NT2/D1 (cell line): ENCODE results near the gene HOXA6.

ENCODE experiments used
- DNase-seq: peaks from one replicate; pipeline ENCODE4 v3.0.0-alpha.2; 2011; ENCODE audit warnings: low read depth, low spot score
- H3K27me3 ChIP-seq: 2 replicates; pipeline ENCODE4 v1.6.0; 2011; ENCODE audit warnings: mild to moderate bottlenecking; ENCODE audit not compliant: insufficient read length, insufficient read depth
- H3K36me3 ChIP-seq: 2 replicates; pipeline ENCODE4 v1.6.1; 2011; ENCODE audit warnings: mild to moderate bottlenecking, low read length, mixed read lengths; ENCODE audit not compliant: insufficient read depth, insufficient read length
- H3K4me1 ChIP-seq: 2 replicates; pipeline ENCODE4 v1.5.1; 2011; ENCODE audit not compliant: insufficient read depth, insufficient read length
- H3K4me3 ChIP-seq: 2 replicates; pipeline ENCODE4 v1.5.1; 2011; ENCODE audit warnings: low read depth; ENCODE audit not compliant: insufficient read length
- H3K9ac ChIP-seq: 2 replicates; pipeline ENCODE4 v1.6.0; 2011; ENCODE audit warnings: low read depth; ENCODE audit not compliant: insufficient read length
- H3K9me3 ChIP-seq: 2 replicates; pipeline ENCODE4 v1.5.1; 2011; ENCODE audit warnings: mild to moderate bottlenecking, low read length; ENCODE audit not compliant: insufficient read depth
- SUZ12 ChIP-seq: IDR thresholded peaks from 2 replicates; pipeline ENCODE4 v1.6.1; 2011; ENCODE audit not compliant: insufficient read length, insufficient read depth; ENCODE audit errors: extremely low read depth
- YY1 ChIP-seq: IDR thresholded peaks from 2 replicates; pipeline ENCODE4 v1.6.1; 2011; ENCODE audit not compliant: insufficient read length, insufficient read depth
- ZNF274 ChIP-seq: IDR thresholded peaks from 2 replicates; pipeline ENCODE4 v1.6.1; 2011; ENCODE audit warnings: mild to moderate bottlenecking, low read depth, low read length

Gene HOXA6

GRCh38 chr7:27121684-27122076 is 25.9 kb downstream of the HOXA6 start:
- Histone ChIP-seq H3K36me3 (no peaks in the 10 kb centered on the region), H3K9ac (no peak overlapping the region), H3K9me3 (no peaks in the 10 kb centered on the region), H3K4me1 (no peaks in the 10 kb centered on the region), H3K4me3 (no peak overlapping the region), H3K27me3 (peaks cover 100% of the 10 kb centered on the region)
- no peak for DNase-seq
- TF ChIP-seq ZNF274, result no peak
- TF ChIP-seq YY1, result no peak
- no peak for TF ChIP-seq SUZ12

GRCh38 chr7:27119412-27119911 is 28.1 kb downstream of the HOXA6 start:
- H3K4me3 ChIP-seq, result no peak overlapping the region
- peaks cover 100% of the 10 kb centered on the region for H3K27me3 ChIP-seq
- DNase-seq, result no peak
- no peaks in the 10 kb centered on the region for H3K9me3 ChIP-seq
- peaks cover 2% of the 10 kb centered on the region for H3K4me1 ChIP-seq
- H3K36me3 ChIP-seq, result no peaks in the 10 kb centered on the region
- no peak overlapping the region for H3K9ac ChIP-seq
- no peak for TF ChIP-seq YY1
- TF ChIP-seq SUZ12, result no peak
- TF ChIP-seq ZNF274, result no peak

GRCh38 chr7:27118580-27118979 is 29.0 kb downstream of the HOXA6 start:
- no peaks in the 10 kb centered on the region for H3K36me3 ChIP-seq
- H3K27me3 ChIP-seq, result peaks cover 97% of the 10 kb centered on the region
- no peak for TF ChIP-seq ZNF274
- TF ChIP-seq SUZ12, result no peak
- no peak for TF ChIP-seq YY1
- peaks cover 2% of the 10 kb centered on the region for H3K4me1 ChIP-seq
- DNase-seq, result no peak
- H3K4me3 ChIP-seq, result no peak overlapping the region
- no peaks in the 10 kb centered on the region for H3K9me3 ChIP-seq
- H3K9ac ChIP-seq, result no peak overlapping the region

- H3K9me3 ChIP-seq, result no peaks in the 10 kb centered on the region
- no peak overlapping the region for H3K4me3 ChIP-seq
- no peak overlapping the region for H3K9ac ChIP-seq
- TF ChIP-seq ZNF274 (no peak), YY1 (no peak), SUZ12 (no peak)
- H3K27me3 ChIP-seq, result peaks cover 97% of the 10 kb centered on the region
- peaks cover 2% of the 10 kb centered on the region for H3K4me1 ChIP-seq
- no peak for DNase-seq
- H3K36me3 ChIP-seq, result no peaks in the 10 kb centered on the region
Measured at GRCh38 chr7:27117887-27118491, 29.6 kb downstream of the HOXA6 start.

- Histone ChIP-seq H3K4me1 (peaks cover 2% of the 10 kb centered on the region), H3K36me3 (no peaks in the 10 kb centered on the region), H3K9me3 (no peaks in the 10 kb centered on the region), H3K4me3 (no peak overlapping the region), H3K27me3 (peaks cover 97% of the 10 kb centered on the region), H3K9ac (no peak overlapping the region)
- no peak for TF ChIP-seq SUZ12
- no peak for TF ChIP-seq ZNF274
- no peak for TF ChIP-seq YY1
- DNase-seq, result no peak
Measured at GRCh38 chr7:27116962-27117886, 30.4 kb downstream of the HOXA6 start.

- Histone ChIP-seq H3K4me3 (no peak overlapping the region), H3K27me3 (peaks cover 97% of the 10 kb centered on the region), H3K9ac (no peak overlapping the region), H3K9me3 (no peaks in the 10 kb centered on the region), H3K4me1 (peaks cover 2% of the 10 kb centered on the region), H3K36me3 (no peaks in the 10 kb centered on the region)
- DNase-seq, result no peak
- TF ChIP-seq SUZ12, result no peak
- TF ChIP-seq ZNF274, result no peak
- no peak for TF ChIP-seq YY1
Measured at GRCh38 chr7:27116031-27116961, 31.3 kb downstream of the HOXA6 start.
